HepG2 (cell line): ENCODE results near the gene KCNMA1. TPM values are rescaled to one million over a fixed set of nuclear protein-coding genes. Genes with fewer than 3 reads are reported as not detected.

Experiments used
- ATAC-seq: fragments of 200-7000 bp; cut with Tn5 transposase; 3 replicates; pipeline ENCODE4 v1.9.1; 2020; ENCODE audit warnings: mild to moderate bottlenecking, moderate library complexity
- BruUV-seq: library from RNA; stranded (reverse); fragments of 400-500 nt; replicated peaks from 2 replicates; lab custom pipeline; 2021; lab: Mats Ljungman, UMichigan
- CTCF ChIA-PET: fragments of 300-600 bp; formaldehyde crosslinking; extraction: SDS; loops from one replicate; lab custom pipeline; 2021; ENCODE audit warnings: low total read pairs, inconsistent platforms, low intra/inter-chr PET ratio; lab: Yijun Ruan, JAX
- POLR2A ChIA-PET: fragments of 350-600 bp; sonication (Branson Sonifier 250); formaldehyde crosslinking; loops from one replicate; lab custom pipeline; 2020; ENCODE audit warnings: antibody characterized with exemption, inconsistent platforms; lab: Yijun Ruan, JAX
- DNase-seq: peaks from one replicate; pipeline ENCODE4 v3.0.0-alpha.2; 2015; ENCODE audit warnings: low spot score
- FAIRE-seq: peaks from 3 replicates; lab custom pipeline; 2011; peaks lifted over from hg19 to GRCh38; lab: Jason Lieb, UNC
- H2AFZ ChIP-seq: one replicate; pipeline ENCODE4 v1.6.1; 2011; ENCODE audit warnings: low read length, inconsistent platforms
- H3K27ac ChIP-seq: fragments of 300-600 bp; 3 replicates; pipeline ENCODE4 v1.8.0; 2011; ENCODE audit warnings: mixed run types, mild to moderate bottlenecking, mixed read lengths, low read length, inconsistent platforms; ENCODE audit not compliant: insufficient read depth; ENCODE audit errors: extremely low read length
- H3K27me3 ChIP-seq, 2 experiments: fragments of 200-600 bp in 1 of 2; 2 replicates in 1 of 2; 3 replicates in 1 of 2; pipeline versions ENCODE4 v1.6.0 to v1.8.0; 2011; ENCODE audit warnings: low read length in 2 of 2, mild to moderate bottlenecking in 2 of 2, moderate library complexity in 2 of 2, inconsistent platforms in 1 of 2; ENCODE audit not compliant: insufficient read depth in 2 of 2, control insufficient read depth in 1 of 2
- H3K36me3 ChIP-seq, 2 experiments: fragments of 200-600 bp in 1 of 2; replicated peaks in 1 of 2; 2 replicates in 1 of 2; 3 replicates in 1 of 2; pipeline versions ENCODE4 v1.5.1 to v1.8.0; 2011; ENCODE audit warnings: low read length in 2 of 2, inconsistent platforms in 1 of 2; ENCODE audit not compliant: insufficient read depth in 2 of 2, control insufficient read depth in 1 of 2
- H3K4me1 ChIP-seq: 2 replicates; pipeline ENCODE4 v1.5.1; 2012; ENCODE audit warnings: low read length, inconsistent platforms; ENCODE audit not compliant: insufficient read depth
- H3K4me2 ChIP-seq: 2 replicates; pipeline ENCODE4 v1.6.0; 2011; ENCODE audit warnings: low read depth, low read length, inconsistent platforms
- H3K4me3 ChIP-seq, 3 experiments: fragments of 200-600 bp in 1 of 3; sonication (generic), shearing (Covaris generic) in 1 of 3; replicated peaks in 1 of 3; 2 replicates each; pipeline ENCODE4 v1.5.1; 2011 to 2016; ENCODE audit warnings: low read length in 3 of 3, inconsistent platforms in 2 of 3, low read depth in 2 of 3, mild to moderate bottlenecking in 2 of 3, control low read depth in 1 of 3, mixed read lengths in 1 of 3; ENCODE audit not compliant: insufficient read depth in 1 of 3
- H3K79me2 ChIP-seq: one replicate; pipeline ENCODE4 v1.6.1; 2011; ENCODE audit warnings: low read length, inconsistent platforms; ENCODE audit not compliant: insufficient read depth
- H3K9ac ChIP-seq: 2 replicates; pipeline ENCODE4 v1.6.0; 2011; ENCODE audit warnings: mild to moderate bottlenecking, low read depth, low read length, inconsistent platforms; ENCODE audit not compliant: insufficient read depth
- H3K9me3 ChIP-seq: 2 replicates; pipeline ENCODE4 v1.5.1; 2012; ENCODE audit warnings: mild to moderate bottlenecking, low read length
- H4K20me1 ChIP-seq: 2 replicates; pipeline ENCODE4 v1.6.0; 2011; ENCODE audit warnings: inconsistent platforms, mild to moderate bottlenecking, low read length, moderate library complexity; ENCODE audit not compliant: insufficient read depth
- ATF2 ChIP-seq: sonication (generic); formaldehyde crosslinking; IDR thresholded peaks from 2 replicates; pipeline ENCODE4 v1.4.0; 2020; ENCODE audit warnings: missing genetic modification reagents
- CSRNP1 ChIP-seq: sonication (generic); formaldehyde crosslinking; IDR thresholded peaks from 2 replicates; pipeline ENCODE4 v1.8.1; 2023; ENCODE audit warnings: mild to moderate bottlenecking, missing genetic modification reagents
- DNMT1 ChIP-seq: sonication (generic); formaldehyde crosslinking; IDR thresholded peaks from 2 replicates; pipeline ENCODE4 v1.5.1; 2020; ENCODE audit warnings: mild to moderate bottlenecking, missing genetic modification reagents
- HIVEP1 ChIP-seq: sonication (generic); formaldehyde crosslinking; IDR thresholded peaks from 2 replicates; pipeline ENCODE4 v1.4.0; 2020; ENCODE audit warnings: mild to moderate bottlenecking, missing genetic modification reagents
- IRF9 ChIP-seq: sonication (generic); formaldehyde crosslinking; IDR thresholded peaks from 2 replicates; pipeline ENCODE4 v1.8.0; 2022; ENCODE audit warnings: missing genetic modification reagents, mild to moderate bottlenecking, borderline replicate concordance
- MIER3 ChIP-seq: IDR thresholded peaks from 2 replicates; pipeline ENCODE4 v1.6.1; 2016; ENCODE audit warnings: missing compliant biosample characterization, borderline replicate concordance
- MYC ChIP-seq: sonication (generic); formaldehyde crosslinking; IDR thresholded peaks from 2 replicates; pipeline ENCODE4 v1.9.0; 2021; ENCODE audit warnings: missing genetic modification reagents, borderline replicate concordance
- PCBP1 ChIP-seq: fragments of 200-400 bp; formaldehyde crosslinking; IDR thresholded peaks from 2 replicates; pipeline ENCODE4 v1.6.1; 2017; ENCODE audit warnings: mild to moderate bottlenecking, low read depth, low read length, borderline replicate concordance
- SKIL ChIP-seq: sonication (generic); formaldehyde crosslinking; IDR thresholded peaks from 2 replicates; pipeline ENCODE4 v1.8.0; 2022; ENCODE audit warnings: missing genetic modification reagents, mild to moderate bottlenecking, moderate library complexity, borderline replicate concordance
- SP140L ChIP-seq: sonication (generic); formaldehyde crosslinking; IDR thresholded peaks from 2 replicates; pipeline ENCODE4 v1.4.0; 2020; ENCODE audit warnings: missing genetic modification reagents, borderline replicate concordance
- ZNF282 ChIP-seq: fragments of 450-650 bp; IDR thresholded peaks from 2 replicates; pipeline ENCODE4 v1.6.1; 2018; ENCODE audit not compliant: partially characterized antibody
- ZNF770 ChIP-seq: sonication (generic); formaldehyde crosslinking; IDR thresholded peaks from 2 replicates; pipeline ENCODE4 v1.5.0; 2020; ENCODE audit warnings: mild to moderate bottlenecking, missing genetic modification reagents
- WGBS: methylation state at CpG from one replicate; pipeline ENCODE4 v1.1.6; 2017; ENCODE audit warnings: low lambda C conversion rate; 5-methylcytosine and 5-hydroxymethylcytosine counted together
- in situ Hi-C: cut with HindIII; loops from 2 replicates; pipeline ENCODE4 v1.10.0; 2017; ENCODE audit warnings: low pct_unique_long_range_greater_than_20kb; ENCODE audit not compliant: extremely low pct_ligation_motif_present
- intact Hi-C: fragments of 100-400 bp; cut with micrococcal nuclease; formaldehyde crosslinking; loops from one replicate; pipeline ENCODE4 v1.10.0; 2022; ENCODE audit not compliant: unreplicated experiment
- polyA plus RNA-seq, 8 experiments: library from polyadenylated mRNA; depleted of rRNA in 3 of 8; stranded (reverse) in 7 of 8; unstranded in 1 of 8; fragments of >200 nt; fragmentation: Illumina TruSeq in 4 of 8; extraction: Trizol in 4 of 8; gene quantifications; 2 replicates each; pipeline versions ENCODE4 v1.2.1 to v1.2.3, GENCODE V29; 2011 to 2016; ENCODE audit warnings: low read depth in 4 of 8, missing spikeins in 1 of 8, mixed read lengths in 1 of 8; ENCODE audit not compliant: insufficient read depth in 1 of 8
- total RNA-seq, 5 experiments: library from RNA; depleted of rRNA; stranded (reverse); fragments of >200 nt; fragmentation: Illumina TruSeq; extraction: Trizol; gene quantifications; 2 replicates each; pipeline ENCODE4 v1.2.3, GENCODE V29; 2016; ENCODE audit warnings: low read depth in 1 of 5

Gene KCNMA1
- total and polyA plus RNA-seq, 2 of the 13 experiments (the other 11 are each of a cell fraction or from before 2014, with no cell fraction given) = 0.02 TPM; not detected in 1

GRCh38 chr10:77284797-77285196, 352.8 kb downstream of the KCNMA1 start:
- no peak for FAIRE-seq
- Histone ChIP-seq H4K20me1 (no peaks in the 10 kb centered on the region), H2AFZ (no peak overlapping the region), H3K4me1 (no peaks in the 10 kb centered on the region), H3K4me2 (no peak overlapping the region), H3K27ac (no peak overlapping the region), H3K36me3 (no peaks in the 10 kb centered on the region), H3K27me3 (peaks cover 0 to 8% of the 10 kb centered on the region in 2 experiments; a peak in 3 of 5 replicates), H3K9ac (no peak overlapping the region), H3K79me2 (no peaks in the 10 kb centered on the region), H3K4me3 (no peak overlapping the region), H3K9me3 (no peaks in the 10 kb centered on the region)
- CTCF ChIA-PET = no interaction called here
- in situ Hi-C loops (no loop called here), intact Hi-C loops (no loop called here)
- WGBS = 52% methylated on average over 6 of the region's 6 CpGs
- TF ChIP-seq MIER3 (no peak), DNMT1 (CRISPR knock-in tag) (no peak), IRF9 (CRISPR knock-in tag) (no peak), PCBP1 (no peak), ATF2 (CRISPR knock-in tag) (no peak), HIVEP1 (CRISPR knock-in tag) (no peak), ZNF770 (CRISPR knock-in tag) (no peak), ZNF282 (no peak), CSRNP1 (CRISPR knock-in tag) (no peak), SKIL (no peak), SP140L (no peak), MYC (CRISPR knock-in tag) (no peak)
- DNase-seq = no peak
- POLR2A ChIA-PET = no interaction called here
- ATAC-seq = no peak
- no TSS peak for BruUV-seq
